GM21619 (cell line): ENCODE data around the gene PELI2.

ENCODE experiments used
- ATAC-seq: cut with Tn5 transposase; IDR thresholded peaks from one replicate; pipeline ENCODE4 v1.9.1; 2021; ENCODE audit not compliant: unreplicated experiment

The PELI2 gene

GRCh38 chr14:56289155-56289554 is 170.9 kb downstream of the PELI2 start:
- ATAC-seq, result no peak

GRCh38 chr14:56290195-56290594 is 172.0 kb downstream of the PELI2 start:
- no peak for ATAC-seq

DNA sequence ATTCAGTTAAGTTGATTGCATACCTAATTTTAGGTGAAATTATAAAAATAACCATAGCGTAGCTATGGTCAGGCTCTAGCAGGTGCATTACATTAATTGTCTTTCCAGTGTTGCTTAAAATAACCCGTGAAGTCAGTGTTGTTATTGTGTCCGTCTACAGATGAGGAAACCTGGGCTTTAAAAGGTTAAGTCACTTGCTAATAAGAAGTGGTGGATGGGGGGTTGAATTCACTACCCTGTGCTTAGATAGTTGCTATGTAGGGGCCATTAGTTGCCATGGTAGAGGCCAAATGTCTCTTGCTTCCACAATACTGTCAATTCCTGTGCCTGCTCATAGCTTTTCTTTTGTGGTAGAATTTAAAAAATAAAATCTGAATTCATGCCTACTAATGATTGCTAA is 174.8 kb downstream of the PELI2 start:
- ATAC-seq, result no peak

DNA sequence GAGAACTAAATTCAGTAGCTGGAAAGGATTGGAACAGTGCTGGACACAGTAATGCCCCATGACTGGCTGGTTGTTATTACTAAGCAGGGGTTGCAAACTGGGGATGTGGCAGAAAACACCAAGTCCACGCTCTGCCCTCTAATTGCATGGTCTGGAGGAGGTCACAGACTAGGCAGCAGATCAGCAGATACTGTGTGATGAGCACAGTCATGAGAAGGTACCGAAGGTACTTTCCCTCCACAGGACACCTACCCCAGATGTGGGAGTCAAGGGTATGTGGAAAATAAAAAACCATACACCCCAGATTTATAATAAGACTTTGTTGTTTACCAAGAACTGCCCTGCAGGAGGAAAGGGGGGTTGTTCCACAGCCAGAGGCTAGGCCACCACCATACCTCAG is 175.3 kb downstream of the PELI2 start:
- no peak for ATAC-seq

DNA sequence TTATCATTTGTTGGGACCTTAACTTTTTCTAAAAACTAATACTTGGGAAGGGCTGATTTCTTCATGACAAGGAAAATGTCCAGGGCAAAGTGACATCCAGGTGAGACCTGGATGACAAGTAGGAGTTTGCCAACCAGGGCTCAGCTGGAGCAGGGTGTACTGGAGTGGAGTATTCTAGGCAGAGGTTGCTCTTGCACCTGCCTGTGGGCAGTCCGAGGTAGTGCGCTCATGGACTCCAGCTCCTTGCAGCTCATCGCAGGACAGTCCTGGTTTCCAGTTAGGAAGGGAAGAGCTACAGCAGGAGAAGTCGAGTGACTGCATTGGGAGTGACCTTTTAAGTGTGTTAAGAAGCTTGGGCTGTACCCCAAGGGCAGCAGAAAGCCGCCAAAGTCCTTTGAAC is 175.9 kb downstream of the PELI2 start:
- no peak for ATAC-seq

GRCh38 chr14:56295743-56296142 is 177.5 kb downstream of the PELI2 start:
- ATAC-seq, result no peak

DNA sequence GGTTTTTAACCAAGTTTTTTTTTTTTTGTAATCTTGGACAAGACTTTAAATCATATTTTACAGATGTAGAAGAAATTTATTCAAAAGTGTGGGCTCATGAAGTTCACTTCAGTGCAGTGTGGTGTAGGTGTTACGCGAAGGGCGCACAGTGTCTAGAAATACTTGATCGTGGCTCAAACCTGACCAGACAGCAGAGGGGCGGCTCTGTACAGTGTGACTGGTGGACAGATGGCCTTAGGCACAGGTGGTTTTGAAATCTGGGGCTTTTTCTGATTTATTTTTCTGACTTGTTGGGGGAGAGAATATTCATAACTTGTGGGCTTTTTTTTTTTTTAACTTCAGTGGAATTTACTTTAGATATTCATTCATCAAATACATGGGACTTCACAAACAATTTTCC is 179.2 kb downstream of the PELI2 start:
- ATAC-seq, result no peak

DNA sequence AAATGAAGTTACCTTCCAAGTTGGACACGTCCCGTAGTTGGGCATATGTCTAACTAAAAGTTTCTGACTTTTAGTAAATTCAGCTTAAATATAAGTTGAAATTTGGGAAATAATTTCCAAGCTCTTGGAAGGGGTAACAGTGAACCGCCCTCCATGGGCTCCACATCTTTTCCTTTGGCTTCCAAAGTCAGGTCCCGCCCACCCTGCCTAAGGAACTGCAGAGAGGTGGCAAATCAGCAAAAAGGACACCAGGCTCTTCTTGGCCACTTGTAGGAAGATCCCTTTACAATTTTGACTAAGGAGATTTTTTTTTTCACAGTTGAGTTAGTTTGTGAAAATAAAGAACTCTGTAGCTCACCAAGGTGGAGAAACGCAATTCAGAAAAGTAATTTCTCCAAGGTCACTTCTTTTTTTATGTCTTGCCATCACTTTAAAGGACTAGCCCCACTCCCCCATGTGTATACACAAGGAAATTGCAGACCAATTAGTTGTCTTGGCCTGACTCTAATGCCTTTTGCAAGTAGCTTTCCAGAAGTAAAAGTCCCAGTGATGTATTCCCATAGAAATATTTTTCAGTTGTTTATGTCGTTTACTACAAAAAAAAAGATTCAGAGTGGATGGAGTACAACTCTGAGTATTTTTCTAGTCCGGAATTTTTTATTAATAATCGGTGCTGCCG is 181.2 kb downstream of the PELI2 start:
- no peak for ATAC-seq

- ATAC-seq, result no peak
These were observed 182.3 kb downstream of the PELI2 start for GRCh38 chr14:56300495-56300894.

DNA sequence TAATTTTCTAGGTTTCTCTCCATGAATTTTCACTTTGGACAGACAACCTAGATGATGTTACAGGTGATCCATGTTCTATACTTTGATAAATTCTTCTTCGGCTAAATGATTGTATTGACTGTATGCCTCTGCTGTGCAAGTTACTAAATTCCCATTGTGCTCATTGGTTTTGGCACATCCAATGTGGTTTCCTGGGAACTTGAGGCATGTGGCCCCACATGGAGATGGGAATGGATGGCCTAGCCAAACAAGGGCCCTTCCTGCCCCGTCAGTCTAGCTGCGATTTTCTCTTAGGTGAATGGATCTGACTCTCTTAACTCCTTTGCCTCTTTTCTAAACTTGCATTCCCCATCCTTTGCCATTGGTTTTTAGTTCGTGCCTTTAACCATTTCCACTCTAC is 186.2 kb downstream of the PELI2 start:
- no peak for ATAC-seq

DNA sequence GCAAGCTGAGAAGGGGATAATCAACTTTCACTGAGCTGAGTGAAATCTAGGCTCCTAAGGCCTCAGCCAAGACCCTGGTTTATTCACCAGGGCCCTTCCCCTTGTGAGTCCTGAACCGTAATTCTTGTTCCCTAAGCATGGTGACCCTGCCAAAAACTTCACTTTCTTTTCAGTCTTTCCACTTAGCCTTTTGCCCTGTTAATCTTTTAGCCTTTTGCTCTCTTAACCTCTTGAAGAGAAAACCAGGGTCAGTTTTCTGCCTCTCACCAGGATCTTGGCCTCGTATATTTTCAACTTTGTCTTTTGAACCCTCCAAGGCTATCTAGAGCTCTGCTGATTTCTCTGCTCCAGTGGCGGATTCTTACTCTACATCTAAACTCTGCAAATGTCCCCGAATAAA is 191.0 kb downstream of the PELI2 start:
- no peak for ATAC-seq

GRCh38 chr14:56310643-56311042 is 192.4 kb downstream of the PELI2 start:
- no peak for ATAC-seq

DNA sequence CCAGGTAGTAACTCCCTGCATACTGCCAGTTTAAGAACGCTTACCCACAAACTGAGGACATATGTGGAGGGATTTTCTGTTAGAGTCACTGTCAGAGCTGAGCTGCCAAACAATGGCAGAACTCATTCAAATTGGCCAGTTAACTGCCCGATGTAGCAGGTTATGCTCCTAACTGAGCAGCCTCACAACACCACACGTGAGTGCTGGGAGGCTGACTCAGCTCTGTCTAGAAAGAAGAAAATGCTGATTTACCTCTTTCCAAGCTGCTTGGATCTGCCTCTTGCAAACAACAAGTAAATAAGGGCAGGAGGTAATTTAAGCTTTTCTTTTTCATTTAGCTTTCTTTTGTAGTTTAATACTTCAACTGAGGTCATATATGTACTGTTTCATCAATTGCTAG is 195.6 kb downstream of the PELI2 start:
- ATAC-seq, result no peak

DNA sequence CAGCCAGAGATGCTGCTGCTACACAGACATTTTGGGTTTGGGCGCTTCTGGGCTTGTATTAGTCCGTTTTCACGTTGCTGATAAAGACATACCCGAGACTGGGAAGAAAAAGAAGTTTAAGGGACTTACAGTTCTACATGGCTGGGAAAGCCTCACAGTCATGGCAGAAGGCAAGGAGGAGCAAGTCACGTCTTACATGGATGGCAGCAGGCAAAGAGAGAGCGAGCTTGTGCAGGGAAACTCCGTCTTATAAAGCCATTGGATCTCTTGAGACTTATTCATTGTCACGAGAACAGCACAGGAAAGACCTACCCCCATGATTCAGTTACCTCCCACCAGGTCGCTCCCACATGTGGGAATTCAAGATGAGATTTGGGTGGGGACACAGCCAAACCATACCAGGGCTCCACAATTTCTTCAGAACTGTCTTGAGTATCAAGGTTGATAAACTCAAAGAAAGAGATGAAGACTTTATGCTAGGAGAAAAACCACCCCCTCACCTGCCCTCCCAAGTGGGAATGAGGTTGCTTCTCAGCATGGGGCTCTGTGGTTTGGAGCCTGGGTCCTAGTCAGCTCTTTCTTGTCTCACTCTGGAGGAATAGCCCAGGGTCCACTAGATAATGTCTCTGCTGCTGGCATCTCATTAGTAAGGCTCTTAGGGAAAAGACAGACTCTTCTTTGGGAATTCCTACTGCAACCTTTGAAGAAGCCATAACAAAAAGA is 200.3 kb downstream of the PELI2 start:
- ATAC-seq, result no peak

DNA sequence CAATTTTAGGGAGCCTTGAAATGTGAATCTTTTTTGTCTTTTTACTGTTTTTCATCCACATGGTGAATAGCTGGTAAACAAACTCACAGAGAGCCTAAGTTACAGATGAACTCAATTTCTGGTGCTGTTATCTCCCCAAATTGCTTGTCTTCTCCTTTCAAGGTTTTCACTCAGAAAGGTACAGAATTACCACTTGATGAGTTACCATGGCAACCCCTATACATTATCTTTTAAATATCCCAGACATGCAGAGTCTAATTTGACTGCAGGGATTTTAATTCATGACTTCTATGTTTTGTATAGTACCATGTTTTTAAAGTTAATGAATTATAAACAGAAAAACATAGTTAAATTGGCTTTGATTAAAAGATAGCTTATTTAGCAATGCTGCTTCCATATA is 203.7 kb downstream of the PELI2 start:
- no peak for ATAC-seq

DNA sequence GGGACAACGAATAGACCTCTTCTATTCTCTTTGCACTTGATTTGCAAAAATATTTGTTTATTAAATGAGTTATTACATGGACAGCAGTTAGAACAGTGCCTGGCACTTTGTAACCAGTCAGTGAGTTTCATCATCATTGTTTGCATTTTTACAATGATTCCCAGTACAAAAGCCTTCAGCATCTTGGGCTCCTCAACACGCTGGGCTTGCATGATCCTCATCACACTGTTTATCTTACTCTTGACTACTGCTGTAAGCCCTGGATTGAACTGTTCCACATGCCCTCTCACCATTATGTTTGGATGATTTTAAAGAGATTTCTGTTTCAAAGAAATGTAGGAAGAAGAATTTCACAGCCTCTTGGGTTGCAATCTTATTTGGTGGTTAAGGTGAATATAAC is 204.3 kb downstream of the PELI2 start:
- ATAC-seq, result no peak

GRCh38 chr14:56324454-56324853 is 206.2 kb downstream of the PELI2 start:
- no peak for ATAC-seq

GRCh38 chr14:56324856-56325699 is 206.9 kb downstream of the PELI2 start:
- ATAC-seq, result no peak

GRCh38 chr14:56328021-56328420 is 209.8 kb downstream of the PELI2 start:
- no peak for ATAC-seq

- no peak for ATAC-seq
These were observed 213.5 kb downstream of the PELI2 start for GRCh38 chr14:56331592-56332216.
